Measurements from ENCODE around the gene LDLRAP1.

The LDLRAP1 gene

GRCh38 chr1:25524568-25525360 is 18.6 kb upstream of the LDLRAP1 start:
- DNase-seq, result no peak

GRCh38 chr1:25525361-25525688 is 18.1 kb upstream of the LDLRAP1 start:
- DNase-seq, result no peak

GRCh38 chr1:25526753-25527152 is 16.7 kb upstream of the LDLRAP1 start:
- no peak for DNase-seq

GRCh38 chr1:25527226-25527846 is 16.1 kb upstream of the LDLRAP1 start:
- DNase-seq, result no peak

- DNase-seq, result no peak
Measured at GRCh38 chr1:25527946-25528595, 15.3 kb upstream of the LDLRAP1 start.

- DNase-seq, result no peak
Measured at GRCh38 chr1:25528881-25529517, 14.4 kb upstream of the LDLRAP1 start.

- DNase-seq, result no peak
Measured at GRCh38 chr1:25529518-25530185, 13.8 kb upstream of the LDLRAP1 start.

GRCh38 chr1:25530186-25531081 is 13.0 kb upstream of the LDLRAP1 start:
- no peak for DNase-seq

- DNase-seq, result no peak
Measured at GRCh38 chr1:25531082-25531461, 12.3 kb upstream of the LDLRAP1 start.

GRCh38 chr1:25532970-25533369 is 10.4 kb upstream of the LDLRAP1 start:
- no peak for DNase-seq

GRCh38 chr1:25533775-25534409 is 9.5 kb upstream of the LDLRAP1 start:
- no peak for DNase-seq

GRCh38 chr1:25534410-25534788 is 9.0 kb upstream of the LDLRAP1 start:
- peak; percentile 43 for DNase-seq

- DNase-seq, result no peak
Measured at GRCh38 chr1:25536124-25536523, 7.3 kb upstream of the LDLRAP1 start.

- no peak for DNase-seq
Measured at GRCh38 chr1:25537153-25537831, 6.1 kb upstream of the LDLRAP1 start.

GRCh38 chr1:25538191-25538767 is 5.1 kb upstream of the LDLRAP1 start:
- no peak for DNase-seq

- no peak for DNase-seq
Measured at GRCh38 chr1:25540750-25541342, 2.6 kb upstream of the LDLRAP1 start.

- DNase-seq, result no peak
Measured at GRCh38 chr1:25541425-25541824, 2.0 kb upstream of the LDLRAP1 start.

GRCh38 chr1:25541889-25542658 is 1.3 kb upstream of the LDLRAP1 start:
- DNase-seq, result no peak

- DNase-seq, result no peak
Measured at GRCh38 chr1:25543005-25543424, 391 bp upstream of the LDLRAP1 start.

All from NCI-H1092 treated with DMSO at 0.1 percent for 48 hours (cell line).